MCF 10A (cell line): ENCODE measurements around the gene CYGB. TPM values are rescaled to one million over a fixed set of nuclear protein-coding genes. Genes with fewer than 3 reads are reported as not detected.

Source experiments
- BruUV-seq: library from RNA; stranded (reverse); fragments of 400-500 nt; replicated peaks from 2 replicates; lab custom pipeline; 2021; lab: Mats Ljungman, UMichigan
- CTCF ChIA-PET: fragments of 300-600 bp; sonication (Branson Sonifier 250); formaldehyde crosslinking; extraction: SDS; loops from one replicate; lab custom pipeline; 2021; ENCODE audit warnings: antibody characterized with exemption, inconsistent platforms; lab: Yijun Ruan, JAX
- POLR2A ChIA-PET: fragments of 300-600, 350-650 bp; sonication (Branson Sonifier 250); formaldehyde crosslinking; extraction: SDS; loops from one replicate; lab custom pipeline; 2020; ENCODE audit warnings: antibody characterized with exemption, inconsistent platforms; lab: Yijun Ruan, JAX
- DNase-seq: peaks from one replicate; pipeline ENCODE4 v3.0.0-alpha.2; 2018; ENCODE audit not compliant: unreplicated experiment
- H3K27ac Mint-ChIP-seq: one replicate; pipeline ENCODE4 v1.8.0; 2022; ENCODE audit warnings: mild to moderate bottlenecking, low read depth, mixed read lengths; ENCODE audit not compliant: unreplicated experiment
- H3K27me3 Mint-ChIP-seq: one replicate; pipeline ENCODE4 v1.8.0; 2022; ENCODE audit warnings: mixed read lengths; ENCODE audit not compliant: insufficient read depth, unreplicated experiment
- H3K36me3 Mint-ChIP-seq: one replicate; pipeline ENCODE4 v1.8.0; 2022; ENCODE audit warnings: mild to moderate bottlenecking, moderate library complexity, mixed read lengths; ENCODE audit not compliant: insufficient read depth, unreplicated experiment
- H3K4me1 Mint-ChIP-seq: one replicate; pipeline ENCODE4 v1.8.0; 2022; ENCODE audit warnings: mixed read lengths; ENCODE audit not compliant: insufficient read depth, unreplicated experiment
- H3K4me3 Mint-ChIP-seq: one replicate; pipeline ENCODE4 v1.8.0; 2022; ENCODE audit warnings: mild to moderate bottlenecking, moderate library complexity, mixed read lengths; ENCODE audit not compliant: unreplicated experiment
- H3K9me3 Mint-ChIP-seq: one replicate; pipeline ENCODE4 v1.8.0; 2022; ENCODE audit warnings: mixed read lengths; ENCODE audit not compliant: unreplicated experiment
- CTCF ChIP-seq: fragments of 200-600 bp; IDR thresholded peaks from one replicate; pipeline ENCODE4 v1.8.0; 2022; ENCODE audit warnings: antibody characterized with exemption, mild to moderate bottlenecking; ENCODE audit not compliant: unreplicated experiment
- intact Hi-C: fragments of 100-400 bp; cut with micrococcal nuclease; formaldehyde crosslinking; loops from 2 replicates; pipeline ENCODE4 v1.14.1; 2022
- total RNA-seq: library from RNA; stranded (reverse); gene quantifications from 2 replicates; pipeline ENCODE4 v1.2.3, GENCODE V29; 2022

The CYGB gene
- total RNA-seq, 1 experiment from 2014 or later: not detected

GRCh38 chr17:76558198-76559095, 20.9 kb upstream of the CYGB start:
- peaks cover 26% of the 10 kb centered on the region for H3K4me1 Mint-ChIP-seq
- POLR2A ChIA-PET: interaction anchor here (0.6 to 8.3 kb wide), 29 partner anchors 7 to 464 kb away, joined by 3 to 171 read pairs (median 12); partner anchors contain the start of genes JMJD6, METTL23, MFSD11 and PRCD
- intact Hi-C loops: loop anchor here (1.0 to 10.0 kb wide), 2 partner anchors 66 to 156 kb away; partner anchors contain the start of gene MXRA7
- TF ChIP-seq CTCF: peak; percentile 43
- peak overlapping the region; percentile 92 for H3K4me3 Mint-ChIP-seq
- H3K9me3 Mint-ChIP-seq: no peaks in the 10 kb centered on the region
- DNase-seq: no peak
- no peaks in the 10 kb centered on the region for H3K27me3 Mint-ChIP-seq
- H3K27ac Mint-ChIP-seq: peak overlapping the region; percentile 97
- peaks cover 70% of the 10 kb centered on the region for H3K36me3 Mint-ChIP-seq
- CTCF ChIA-PET: interaction anchor here (0.6 to 6.2 kb wide), 15 partner anchors 13 to 180 kb away, joined by 3 to 43 read pairs (median 4); partner anchors contain the start of gene ST6GALNAC2
- no TSS peak for BruUV-seq

DNA sequence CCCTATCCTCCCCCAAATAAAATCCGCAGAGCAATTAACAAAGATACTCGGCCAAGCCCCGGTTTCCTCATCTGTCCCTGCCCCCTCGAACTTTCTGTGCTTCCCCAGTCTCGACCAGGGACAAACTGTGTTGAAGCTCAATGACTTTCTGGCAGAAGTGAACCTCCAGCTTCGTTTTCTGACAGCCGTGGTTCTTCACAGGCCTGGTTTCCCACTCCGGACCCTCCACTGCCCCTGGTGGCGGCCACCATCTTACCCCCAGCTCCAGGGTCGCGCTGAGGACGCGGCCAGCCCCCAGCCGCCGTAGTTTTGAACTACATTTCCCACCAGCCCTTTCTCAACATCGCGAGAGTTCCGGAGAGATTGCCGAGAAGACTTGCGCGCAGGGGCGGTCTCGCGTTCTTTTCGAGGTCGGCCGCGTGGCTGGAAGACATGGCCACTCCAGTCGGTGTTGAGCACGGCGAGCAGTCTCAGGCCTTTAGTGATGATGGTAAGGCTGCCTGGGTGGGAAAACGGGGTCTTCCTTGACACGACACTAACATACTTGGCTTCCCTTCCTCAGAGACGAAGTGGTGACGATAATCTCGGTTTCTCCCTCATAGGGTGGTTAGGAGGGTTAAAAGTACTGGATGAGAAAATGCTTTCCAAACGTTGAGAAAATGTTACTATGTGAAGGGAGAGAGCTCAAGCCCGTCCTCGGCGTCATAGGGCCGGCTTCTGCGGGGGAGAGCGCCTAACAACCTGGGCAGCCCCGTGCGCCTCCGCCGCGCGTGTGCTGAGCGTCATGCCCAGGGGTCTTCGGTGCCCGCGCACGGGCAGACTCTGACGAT, 20.1 kb upstream of the CYGB start:
- Mint-ChIP-seq H3K36me3 (peaks cover 61% of the 10 kb centered on the region), H3K27ac (peak overlapping the region; percentile 97), H3K4me3 (peak overlapping the region; percentile 92), H3K4me1 (peaks cover 19% of the 10 kb centered on the region), H3K9me3 (no peaks in the 10 kb centered on the region), H3K27me3 (no peaks in the 10 kb centered on the region)
- CTCF ChIA-PET: interaction anchor here (0.6 to 6.2 kb wide), 15 partner anchors 12 to 481 kb away, joined by 3 to 43 read pairs (median 4); partner anchors contain the start of gene ST6GALNAC2
- no peak for TF ChIP-seq CTCF
- intact Hi-C loops: loop anchor here (1.0 to 10.0 kb wide), 2 partner anchors 67 to 157 kb away; partner anchors contain the start of gene MXRA7
- BruUV-seq: TSS peak; percentile 79
- peak; percentile 96 for DNase-seq
- POLR2A ChIA-PET: interaction anchor here (0.6 to 8.3 kb wide), 36 partner anchors 9 to 1566 kb away, joined by 3 to 171 read pairs (median 6); partner anchors contain the start of genes JMJD6, METTL23, MFSD11 and PRCD

DNA sequence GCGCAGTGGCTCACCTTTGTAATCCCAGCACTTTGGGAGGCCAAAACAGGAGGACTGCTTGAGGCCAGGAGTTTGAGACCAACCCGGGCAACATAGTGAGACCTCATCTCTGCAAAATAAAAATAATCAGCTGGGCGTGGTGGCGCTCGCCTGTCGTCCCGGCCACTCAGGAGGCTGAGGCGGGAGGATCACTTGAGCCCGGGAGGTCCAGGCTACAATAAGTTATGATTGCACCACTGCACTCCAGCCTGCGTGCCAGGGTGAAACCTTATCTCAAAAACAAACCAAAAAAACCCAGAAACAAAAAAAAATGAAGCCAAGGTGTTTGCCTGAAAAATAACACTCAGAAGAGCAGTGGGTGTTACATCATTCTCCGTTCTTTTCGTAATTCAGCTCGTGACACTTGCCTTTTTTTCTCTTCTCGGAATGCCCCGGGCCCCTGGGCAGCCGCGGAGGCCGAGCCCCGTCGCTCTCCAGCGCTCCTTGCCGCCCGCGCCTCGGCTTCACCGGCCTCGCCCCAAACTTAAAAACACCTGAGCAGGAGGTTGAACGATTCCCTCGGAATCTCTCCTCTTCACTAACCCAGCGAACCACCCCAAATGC, 19.4 kb upstream of the CYGB start:
- Mint-ChIP-seq H3K9me3 (no peaks in the 10 kb centered on the region), H3K4me1 (peaks cover 16% of the 10 kb centered on the region), H3K27me3 (no peaks in the 10 kb centered on the region), H3K4me3 (peak overlapping the region; percentile 92), H3K36me3 (peaks cover 54% of the 10 kb centered on the region), H3K27ac (peak overlapping the region; percentile 97)
- peak; percentile 69 for DNase-seq
- intact Hi-C loops: loop anchor here (10.0 kb wide), 1 partner anchor 158 kb away; the partner anchor contains the start of gene MXRA7
- ChIA-PET POLR2A (interaction anchor here (0.7 to 8.3 kb wide), 27 partner anchors 8 to 1565 kb away, joined by 3 to 171 read pairs (median 11); partner anchors contain the start of genes JMJD6, METTL23, MFSD11 and PRCD), CTCF (interaction anchor here (0.6 to 6.2 kb wide), 6 partner anchors 10 to 481 kb away, joined by 3 to 43 read pairs (median 16); no protein-coding TSS in a partner anchor)
- TSS peak; percentile 60 for BruUV-seq
- TF ChIP-seq CTCF: no peak
